ENCODE results near the gene HSPB7.
A peak's percentile ranks its signal among the peaks of the same experiment; 100 is the strongest.
"Not testable (repeated sequence)": the region's sequence is repeated elsewhere in the genome, so short reads cannot be mapped to it uniquely, and the experiment has no call there.

The HSPB7 gene

GRCh38 chr1:16050328-16050727, 32.5 kb upstream of the HSPB7 start:
- Histone ChIP-seq H3K4me3 (ENCODE audit: control insufficient read depth in 1 of 7, extremely low read depth in 1 of 7, insufficient read depth in 4 of 7, low read depth in 2 of 7, low read length in 6 of 7) (no peak overlapping the region), H3K4me1 (ENCODE audit: control extremely low read depth in 1 of 4, control insufficient read depth in 4 of 4, insufficient read depth in 4 of 4, low read length in 3 of 4) (peaks cover 0 to 15% (median 12%) of the 10 kb centered on the region in 4 experiments), H3K9me3 (ENCODE audit: control extremely low read depth in 1 of 5, control insufficient read depth in 4 of 5, insufficient read depth in 2 of 5, low read depth in 1 of 5, low read length in 4 of 5) (no peaks in the 10 kb centered on the region), H3K27me3 (replicated peaks in 2 of 5; ENCODE audit: control insufficient read depth in 4 of 5, insufficient read depth in 5 of 5, low read length in 4 of 5) (peaks cover 0 to 2% (median 0%) of the 10 kb centered on the region in 5 experiments), H3K27ac (ENCODE audit: insufficient read depth in 1 of 2, low read depth in 1 of 2, low read length in 2 of 2, poor library complexity in 1 of 2, severe bottlenecking in 2 of 2) (no peak overlapping the region), H3K36me3 (ENCODE audit: control insufficient read depth in 4 of 4, insufficient read depth in 4 of 4, low read length in 3 of 4) (no peaks in the 10 kb centered on the region)
- ChIA-PET POLR2A (no interaction called here), CTCF (no interaction called here)
- no peak for DNase-seq
- no CpG with 5 or more reads among the region's 7 CpGs for WGBS (ENCODE audit: insufficient coverage)

DNA sequence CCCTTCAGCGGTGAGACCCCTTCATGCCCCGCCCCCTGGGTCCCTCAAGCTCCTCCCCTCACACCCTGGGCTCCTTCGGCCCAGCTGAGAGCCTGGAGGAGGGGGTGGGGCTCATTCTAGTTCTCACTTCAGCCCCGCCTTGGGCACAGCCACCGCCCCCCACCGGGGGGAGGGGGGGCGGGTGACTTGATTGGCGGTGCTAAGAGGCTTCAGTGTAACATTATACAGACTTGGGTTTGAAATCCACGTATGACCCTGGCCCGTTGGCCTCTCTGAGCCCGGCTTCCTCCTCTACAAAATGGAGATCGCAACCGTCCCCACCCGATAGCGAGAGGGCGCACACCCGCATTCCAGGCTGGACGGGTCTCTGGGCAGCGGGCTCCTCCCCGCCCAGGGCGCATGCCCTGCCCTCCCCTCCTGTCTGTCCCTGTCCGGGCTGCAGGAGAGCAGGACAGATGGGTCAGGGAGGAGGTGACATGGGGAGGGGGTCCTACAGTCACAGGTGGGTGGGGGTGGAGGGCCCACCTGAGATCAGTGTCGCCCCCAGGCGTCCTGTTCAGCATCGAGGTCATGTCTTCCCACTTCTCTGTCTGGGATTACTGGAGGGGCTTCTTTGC, 30.8 kb upstream of the HSPB7 start:
- ChIA-PET CTCF (interaction anchor here (1.5 kb wide), 1 partner anchor 11 kb away, joined by 3 read pairs; no protein-coding TSS in a partner anchor), POLR2A (no interaction called here)
- Histone ChIP-seq H3K9me3 (ENCODE audit: control extremely low read depth in 1 of 5, control insufficient read depth in 4 of 5, insufficient read depth in 2 of 5, low read depth in 1 of 5, low read length in 4 of 5) (no peaks in the 10 kb centered on the region), H3K27me3 (replicated peaks in 2 of 5; ENCODE audit: control insufficient read depth in 4 of 5, insufficient read depth in 5 of 5, low read length in 4 of 5) (peaks cover 0 to 2% (median 0%) of the 10 kb centered on the region in 5 experiments), H3K4me1 (ENCODE audit: control extremely low read depth in 1 of 4, control insufficient read depth in 4 of 4, insufficient read depth in 4 of 4, low read length in 3 of 4) (peaks cover 0 to 7% (median 6%) of the 10 kb centered on the region in 4 experiments), H3K36me3 (ENCODE audit: control insufficient read depth in 4 of 4, insufficient read depth in 4 of 4, low read length in 3 of 4) (no peaks in the 10 kb centered on the region), H3K4me3 (ENCODE audit: control insufficient read depth in 1 of 7, extremely low read depth in 1 of 7, insufficient read depth in 4 of 7, low read depth in 2 of 7, low read length in 6 of 7) (peak overlapping the region in 6 of 7 experiments; percentile 49 to 73 (median 64)), H3K27ac (ENCODE audit: insufficient read depth in 1 of 2, low read depth in 1 of 2, low read length in 2 of 2, poor library complexity in 1 of 2, severe bottlenecking in 2 of 2) (no peak overlapping the region)
- DNase-seq, result peak; percentile 80 to 86 (median 85)
- WGBS (ENCODE audit: insufficient coverage), result 0% methylated on average over 16 of the region's 25 CpGs

DNA sequence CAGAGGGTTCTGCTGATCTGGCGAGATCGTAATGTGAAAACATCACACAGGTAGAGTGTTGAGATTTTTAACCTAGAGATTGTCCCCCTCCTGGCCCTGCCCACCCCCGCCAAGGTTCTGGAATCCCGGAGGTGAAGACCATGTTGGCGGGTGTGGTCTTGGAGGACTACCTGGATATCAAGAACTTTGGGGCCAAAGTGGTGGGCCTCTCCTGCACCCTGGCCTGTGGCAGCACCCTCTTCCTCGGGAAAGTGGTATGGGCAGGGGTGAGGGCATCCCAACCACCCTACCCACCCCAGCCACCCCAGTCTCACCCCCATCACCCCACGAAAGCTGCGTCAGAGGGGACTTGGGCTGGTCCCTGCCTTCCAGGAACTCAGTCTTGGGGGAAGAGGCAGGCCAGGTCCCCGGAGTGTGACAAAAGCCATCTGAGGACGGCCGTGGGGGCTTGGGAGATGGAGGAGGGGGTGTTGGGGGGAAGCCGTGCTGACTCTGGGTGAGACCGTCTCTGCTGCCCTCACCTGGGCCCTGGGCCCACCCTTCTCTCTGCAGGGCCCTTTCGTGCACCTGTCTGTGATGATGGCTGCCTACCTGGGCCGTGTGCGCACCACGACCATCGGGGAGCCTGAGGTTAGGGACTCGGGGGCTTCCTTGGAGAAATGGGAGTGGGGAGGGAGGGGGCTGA, 30.1 kb upstream of the HSPB7 start:
- Histone ChIP-seq H3K4me1 (ENCODE audit: control extremely low read depth in 1 of 4, control insufficient read depth in 4 of 4, insufficient read depth in 4 of 4, low read length in 3 of 4) (peaks cover 0 to 6% (median 5%) of the 10 kb centered on the region in 4 experiments), H3K27ac (ENCODE audit: insufficient read depth in 1 of 2, low read depth in 1 of 2, low read length in 2 of 2, poor library complexity in 1 of 2, severe bottlenecking in 2 of 2) (no peak overlapping the region), H3K36me3 (ENCODE audit: control insufficient read depth in 4 of 4, insufficient read depth in 4 of 4, low read length in 3 of 4) (no peaks in the 10 kb centered on the region), H3K27me3 (replicated peaks in 2 of 5; ENCODE audit: control insufficient read depth in 4 of 5, insufficient read depth in 5 of 5, low read length in 4 of 5) (peaks cover 0 to 2% (median 0%) of the 10 kb centered on the region in 5 experiments), H3K4me3 (ENCODE audit: control insufficient read depth in 1 of 7, extremely low read depth in 1 of 7, insufficient read depth in 4 of 7, low read depth in 2 of 7, low read length in 6 of 7) (peak overlapping the region in 1 of 7 experiments; percentile 66), H3K9me3 (ENCODE audit: control extremely low read depth in 1 of 5, control insufficient read depth in 4 of 5, insufficient read depth in 2 of 5, low read depth in 1 of 5, low read length in 4 of 5) (no peaks in the 10 kb centered on the region)
- POLR2A ChIA-PET, result no interaction called here
- CTCF ChIA-PET, result interaction anchor here (1.5 kb wide), 1 partner anchor 11 kb away, joined by 3 read pairs; no protein-coding TSS in a partner anchor
- WGBS (ENCODE audit: insufficient coverage), result 87% methylated on average over 7 of the region's 19 CpGs
- DNase-seq, result no peak

DNA sequence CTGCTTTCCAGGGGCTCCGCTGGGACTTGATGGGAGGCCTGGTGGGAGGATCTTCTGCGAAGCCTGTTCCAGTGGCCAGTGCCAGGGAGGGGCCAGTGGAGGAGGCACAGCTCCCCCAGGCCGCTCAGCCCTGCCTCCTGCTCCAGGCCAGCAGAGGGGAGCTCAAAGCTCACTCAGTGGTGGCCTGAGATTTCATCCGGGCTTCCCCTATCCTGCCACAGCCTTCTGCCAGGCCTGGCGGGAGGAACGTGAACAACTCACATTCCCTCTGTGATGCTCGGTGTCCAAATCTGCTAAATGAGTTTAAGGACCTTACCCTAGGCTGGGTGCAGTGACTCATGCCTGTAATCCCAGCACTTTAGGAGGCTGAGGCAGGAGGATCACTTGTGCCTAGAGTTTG, 29.0 kb upstream of the HSPB7 start:
- H3K4me1 ChIP-seq (ENCODE audit: control extremely low read depth in 1 of 4, control insufficient read depth in 4 of 4, insufficient read depth in 4 of 4, low read length in 3 of 4), result peaks cover 0 to 6% (median 5%) of the 10 kb centered on the region in 4 experiments
- H3K9me3 ChIP-seq (ENCODE audit: control extremely low read depth in 1 of 5, control insufficient read depth in 4 of 5, insufficient read depth in 2 of 5, low read depth in 1 of 5, low read length in 4 of 5), result no peaks in the 10 kb centered on the region
- ChIA-PET CTCF (interaction anchor here (0.8 to 1.5 kb wide), 2 partner anchors 10 to 37 kb away, joined by 3 to 4 read pairs; no protein-coding TSS in a partner anchor), POLR2A (no interaction called here)
- H3K4me3 ChIP-seq (ENCODE audit: control insufficient read depth in 1 of 7, extremely low read depth in 1 of 7, insufficient read depth in 4 of 7, low read depth in 2 of 7, low read length in 6 of 7), result no peak overlapping the region
- H3K36me3 ChIP-seq (ENCODE audit: control insufficient read depth in 4 of 4, insufficient read depth in 4 of 4, low read length in 3 of 4), result no peaks in the 10 kb centered on the region
- no peak overlapping the region for H3K27ac ChIP-seq (ENCODE audit: insufficient read depth in 1 of 2, low read depth in 1 of 2, low read length in 2 of 2, poor library complexity in 1 of 2, severe bottlenecking in 2 of 2)
- peaks cover 0 to 2% (median 0%) of the 10 kb centered on the region in 5 experiments for H3K27me3 ChIP-seq (replicated peaks in 2 of 5; ENCODE audit: control insufficient read depth in 4 of 5, insufficient read depth in 5 of 5, low read length in 4 of 5)
- DNase-seq, result no peak
- WGBS (ENCODE audit: insufficient coverage), result 94% methylated on average over 6 of the region's 7 CpGs

DNA sequence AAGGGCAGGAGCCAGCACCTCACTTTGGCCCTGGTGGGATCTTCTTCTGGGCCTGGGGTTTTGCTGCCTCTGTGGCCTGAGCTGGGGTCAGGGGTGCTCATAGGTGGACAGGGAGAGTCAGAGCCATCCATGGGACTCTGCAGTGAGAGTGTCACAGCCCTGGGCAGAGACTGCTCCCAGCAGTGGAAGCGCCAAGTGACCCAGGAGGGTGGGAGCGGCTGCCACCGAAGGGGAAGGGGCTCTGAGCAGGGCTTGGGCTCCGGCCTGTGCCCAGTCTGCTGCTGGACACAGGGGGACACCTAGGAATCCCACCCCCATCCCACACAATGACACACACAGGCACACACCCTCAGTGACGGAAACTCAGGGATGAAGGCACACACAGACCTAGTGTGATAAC, 26.1 kb upstream of the HSPB7 start:
- WGBS (ENCODE audit: insufficient coverage), result 100% methylated on average over 3 of the region's 5 CpGs
- no peak overlapping the region for H3K4me3 ChIP-seq (ENCODE audit: control insufficient read depth in 1 of 7, extremely low read depth in 1 of 7, insufficient read depth in 4 of 7, low read depth in 2 of 7, low read length in 6 of 7)
- peaks cover 0 to 5% (median 3%) of the 10 kb centered on the region in 4 experiments for H3K4me1 ChIP-seq (ENCODE audit: control extremely low read depth in 1 of 4, control insufficient read depth in 4 of 4, insufficient read depth in 4 of 4, low read length in 3 of 4)
- ChIA-PET CTCF (interaction anchor here (1.4 to 3.5 kb wide), 3 partner anchors 11 to 35 kb away, joined by 3 to 14 read pairs (median 4); partner anchors contain the start of gene FAM131C), POLR2A (no interaction called here)
- no peaks in the 10 kb centered on the region for H3K9me3 ChIP-seq (ENCODE audit: control extremely low read depth in 1 of 5, control insufficient read depth in 4 of 5, insufficient read depth in 2 of 5, low read depth in 1 of 5, low read length in 4 of 5)
- no peaks in the 10 kb centered on the region for H3K27me3 ChIP-seq (replicated peaks in 2 of 5; ENCODE audit: control insufficient read depth in 4 of 5, insufficient read depth in 5 of 5, low read length in 4 of 5)
- no peak overlapping the region for H3K27ac ChIP-seq (ENCODE audit: insufficient read depth in 1 of 2, low read depth in 1 of 2, low read length in 2 of 2, poor library complexity in 1 of 2, severe bottlenecking in 2 of 2)
- DNase-seq, result no peak
- no peaks in the 10 kb centered on the region for H3K36me3 ChIP-seq (ENCODE audit: control insufficient read depth in 4 of 4, insufficient read depth in 4 of 4, low read length in 3 of 4)

DNA sequence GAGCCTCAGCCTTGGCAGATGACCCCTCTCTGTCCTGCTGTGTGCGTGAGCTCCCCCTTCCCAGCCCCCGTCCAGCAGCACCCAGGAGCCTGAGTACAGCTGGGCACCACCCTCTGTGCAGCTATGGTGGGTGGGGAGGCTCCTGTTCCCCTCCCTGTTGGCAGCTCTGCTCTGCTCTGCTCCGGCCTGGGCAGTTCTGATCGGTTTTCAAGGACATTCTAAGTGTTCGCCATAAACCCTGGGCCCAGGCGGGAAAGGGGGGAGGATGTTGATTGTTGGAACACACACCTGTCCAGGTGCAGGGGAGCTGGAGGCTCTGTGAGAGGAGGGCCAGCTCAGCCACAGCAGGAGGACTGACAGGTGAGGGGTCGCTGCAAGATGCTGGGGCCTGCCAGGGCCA, 25.7 kb upstream of the HSPB7 start, which contains the start of gene CLCNKB:
TSS of gene CLCNKB (plus strand) at position 262 of the 400 bp plus-strand sequence. CDS start 711 bp downstream, outside the sequence.
- H3K4me3 ChIP-seq (ENCODE audit: control insufficient read depth in 1 of 7, extremely low read depth in 1 of 7, insufficient read depth in 4 of 7, low read depth in 2 of 7, low read length in 6 of 7), result no peak within 1 kb of the TSS
- 100% methylated on average over 3 of the region's 7 CpGs for WGBS (ENCODE audit: insufficient coverage)
- ChIA-PET CTCF (interaction anchor here (0.7 to 3.5 kb wide), 4 partner anchors 11 to 56 kb away, joined by 3 to 14 read pairs (median 4); partner anchors contain the start of gene FAM131C), POLR2A (no interaction called here)
- H3K27ac ChIP-seq (ENCODE audit: insufficient read depth in 1 of 2, low read depth in 1 of 2, low read length in 2 of 2, poor library complexity in 1 of 2, severe bottlenecking in 2 of 2), result no peak within 1 kb of the TSS
- H3K27me3 ChIP-seq (replicated peaks in 2 of 5; ENCODE audit: control insufficient read depth in 4 of 5, insufficient read depth in 5 of 5, low read length in 4 of 5), result no peaks in the 10 kb centered on the region
- no peaks in the 10 kb centered on the region for H3K36me3 ChIP-seq (ENCODE audit: control insufficient read depth in 4 of 4, insufficient read depth in 4 of 4, low read length in 3 of 4)
- H3K4me1 ChIP-seq (ENCODE audit: control extremely low read depth in 1 of 4, control insufficient read depth in 4 of 4, insufficient read depth in 4 of 4, low read length in 3 of 4), result peaks cover 0 to under 1% (median under 1%) of the 10 kb centered on the region in 4 experiments
- H3K9me3 ChIP-seq (ENCODE audit: control extremely low read depth in 1 of 5, control insufficient read depth in 4 of 5, insufficient read depth in 2 of 5, low read depth in 1 of 5, low read length in 4 of 5), result no peaks in the 10 kb centered on the region
- DNase-seq, result no peak

GRCh38 chr1:16042654-16043053, 24.8 kb upstream of the HSPB7 start:
- H3K4me3 ChIP-seq (ENCODE audit: control insufficient read depth in 1 of 7, extremely low read depth in 1 of 7, insufficient read depth in 4 of 7, low read depth in 2 of 7, low read length in 6 of 7); H3K27me3 ChIP-seq (replicated peaks in 2 of 5; ENCODE audit: control insufficient read depth in 4 of 5, insufficient read depth in 5 of 5, low read length in 4 of 5); H3K36me3 ChIP-seq (ENCODE audit: control insufficient read depth in 4 of 4, insufficient read depth in 4 of 4, low read length in 3 of 4); DNase-seq; CTCF ChIA-PET; POLR2A ChIA-PET; H3K27ac ChIP-seq (ENCODE audit: insufficient read depth in 1 of 2, low read depth in 1 of 2, low read length in 2 of 2, poor library complexity in 1 of 2, severe bottlenecking in 2 of 2); H3K9me3 ChIP-seq (ENCODE audit: control extremely low read depth in 1 of 5, control insufficient read depth in 4 of 5, insufficient read depth in 2 of 5, low read depth in 1 of 5, low read length in 4 of 5); H3K4me1 ChIP-seq (ENCODE audit: control extremely low read depth in 1 of 4, control insufficient read depth in 4 of 4, insufficient read depth in 4 of 4, low read length in 3 of 4): not testable (repeated sequence)
- 90% methylated on average over 4 of the region's 9 CpGs for WGBS (ENCODE audit: insufficient coverage)

Data from common myeloid progenitor, CD34-positive (primary cell).